PC-9 (cell line): ENCODE results near the gene LINGO3. TPM values are rescaled to one million over a fixed set of nuclear protein-coding genes. Genes with fewer than 3 reads are reported as not detected.

Experiments used
- BruUV-seq: library from RNA; stranded (reverse); fragments of 400-500 nt; replicated peaks from 2 replicates; lab custom pipeline; 2021; lab: Mats Ljungman, UMichigan
- CTCF ChIA-PET: fragments of 300-600 bp; sonication (Branson Sonifier 250); formaldehyde crosslinking; loops from one replicate; lab custom pipeline; 2022; ENCODE audit warnings: antibody characterized with exemption; lab: Charles Lee
- POLR2A ChIA-PET: fragments of 300-600 bp; sonication (Branson Sonifier 250); formaldehyde crosslinking; loops from one replicate; lab custom pipeline; 2022; ENCODE audit warnings: antibody characterized with exemption; ENCODE audit not compliant: unreplicated experiment; lab: Charles Lee
- DNase-seq, 2 experiments: peaks; one replicate each; pipeline versions ENCODE4 v3.0.0 to v3.0.0-alpha.2; 2015 to 2022; ENCODE audit warnings: mixed read lengths in 1 of 2
- H2AFZ ChIP-seq: fragments of 200-600 bp; sonication (generic); 2 replicates; pipeline ENCODE4 v1.8.1; 2017; ENCODE audit warnings: antibody characterized with exemption
- H3F3A ChIP-seq: fragments of 200-600 bp; sonication (generic); 2 replicates; pipeline ENCODE4 v1.8.1; 2017; ENCODE audit warnings: antibody characterized with exemption, mild to moderate bottlenecking, low read depth; ENCODE audit not compliant: insufficient read depth
- H3K27ac ChIP-seq: fragments of 200-600 bp; sonication (generic); 2 replicates; pipeline ENCODE4 v1.6.1; 2016; ENCODE audit warnings: mixed run types
- H3K27me3 ChIP-seq: fragments of 200-600 bp; sonication (generic); 2 replicates; pipeline ENCODE4 v1.6.1; 2016; ENCODE audit warnings: low read depth, mixed run types; ENCODE audit not compliant: insufficient read depth
- H3K36me3 ChIP-seq: fragments of 200-600 bp; sonication (generic); 2 replicates; pipeline ENCODE4 v1.6.1; 2016; ENCODE audit warnings: low read depth, mixed run types
- H3K4me1 ChIP-seq: fragments of 200-600 bp; sonication (generic); replicated peaks from 2 replicates; pipeline ENCODE4 v1.6.1; 2016; ENCODE audit warnings: mixed run types; ENCODE audit not compliant: insufficient read depth
- H3K4me2 ChIP-seq: fragments of 200-600 bp; sonication (generic); 2 replicates; pipeline ENCODE4 v1.6.1; 2017; ENCODE audit warnings: mixed run types
- H3K4me3 ChIP-seq: fragments of 200-600 bp; sonication (generic); 2 replicates; pipeline ENCODE4 v1.6.1; 2016; ENCODE audit warnings: mixed run types
- H3K79me2 ChIP-seq: fragments of 200-600 bp; sonication (generic); 2 replicates; pipeline ENCODE4 v1.6.1; 2017; ENCODE audit warnings: low read depth, mixed run types
- H3K9me2 ChIP-seq: fragments of 200-600 bp; sonication (generic); 2 replicates; pipeline ENCODE4 v1.8.1; 2017; ENCODE audit warnings: mild to moderate bottlenecking; ENCODE audit not compliant: insufficient read depth
- H3K9me3 ChIP-seq: fragments of 200-600 bp; sonication (generic); 2 replicates; pipeline ENCODE4 v1.8.1; 2016; ENCODE audit warnings: low read depth; ENCODE audit not compliant: insufficient read depth
- H4K20me1 ChIP-seq: fragments of 200-600 bp; sonication (generic); 2 replicates; pipeline ENCODE4 v1.8.1; 2017; ENCODE audit not compliant: insufficient read depth
- CTCF ChIP-seq: fragments of 200-600 bp; sonication (generic); conservative IDR thresholded peaks from 2 replicates; pipeline ENCODE4 v1.6.1; 2017; ENCODE audit warnings: mixed run types, antibody characterized with exemption, mild to moderate bottlenecking, moderate library complexity
- EZH2 ChIP-seq: fragments of 200-600 bp; sonication (generic); IDR thresholded peaks from 2 replicates; pipeline ENCODE4 v1.8.0; 2017; ENCODE audit warnings: antibody characterized with exemption, low read depth
- intact Hi-C: fragments of 100-400 bp; cut with micrococcal nuclease; formaldehyde crosslinking; loops from one replicate; pipeline ENCODE4 v1.10.0; 2022; ENCODE audit not compliant: unreplicated experiment
- total RNA-seq: library from RNA; stranded (reverse); gene quantifications from 2 replicates; pipeline ENCODE4 v1.2.3, GENCODE V29; 2021

Gene LINGO3
- total RNA-seq, 1 experiment from 2014 or later: not detected

DNA sequence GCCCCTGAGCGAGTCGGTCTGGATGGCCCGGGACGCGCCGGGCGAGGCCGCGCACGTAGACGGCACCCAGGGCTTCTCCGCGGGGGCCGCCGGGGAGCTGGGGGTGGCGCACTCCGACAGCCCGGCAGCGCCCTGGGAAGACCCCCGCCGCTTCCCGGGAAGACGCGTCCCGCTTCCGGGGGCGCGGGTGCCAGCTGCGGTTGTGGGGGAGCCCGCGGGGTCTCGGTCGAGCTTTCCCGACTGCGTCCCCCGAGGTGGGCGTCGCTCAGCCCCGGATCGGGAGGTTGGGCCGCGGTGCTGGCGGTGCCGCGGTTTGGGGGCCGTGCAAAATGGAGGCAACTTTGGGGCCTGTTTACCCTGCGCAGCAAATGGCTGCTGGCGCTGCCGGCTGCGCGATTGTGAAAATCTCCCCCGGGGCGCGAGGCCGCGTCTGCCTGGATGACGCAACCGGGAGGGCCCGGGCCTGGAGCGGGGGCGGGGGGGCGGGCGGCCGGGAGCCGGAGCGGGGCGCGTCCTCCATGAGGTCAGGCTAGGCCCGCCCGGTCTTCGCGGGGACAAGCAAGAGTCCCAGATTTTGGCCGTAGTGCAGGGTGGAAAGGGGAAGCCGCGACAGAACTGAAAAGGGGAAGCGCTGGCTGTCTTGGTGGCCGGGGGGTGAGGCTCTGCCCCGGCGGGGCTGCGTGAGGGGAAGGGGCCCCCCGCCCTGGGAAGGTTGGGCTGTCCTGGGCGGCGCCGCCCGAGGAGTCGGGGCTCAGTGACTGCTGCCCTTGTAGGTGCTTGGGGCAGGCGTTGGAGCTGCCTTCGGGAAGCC, 37.3 kb downstream of the LINGO3 start:
- Histone ChIP-seq H3K9me2 (no peaks in the 10 kb centered on the region), H3K4me1 (peaks cover 15% of the 10 kb centered on the region; the same call in 1 of the 2 replicates), H4K20me1 (peaks cover 37% of the 10 kb centered on the region), H3K4me2 (peak overlapping the region; percentile 87), H3K9me3 (no peaks in the 10 kb centered on the region), H3K27ac (peak overlapping the region; percentile 69), H3K4me3 (peak overlapping the region; percentile 88), H2AFZ (no peak overlapping the region), H3K27me3 (no peaks in the 10 kb centered on the region), H3K79me2 (peaks cover 50% of the 10 kb centered on the region), H3F3A (peaks cover 32% of the 10 kb centered on the region), H3K36me3 (peaks cover 6% of the 10 kb centered on the region; the same call in 1 of the 2 replicates)
- BruUV-seq: no TSS peak
- peak in 1 of 2 experiments; percentile 52 for DNase-seq
- intact Hi-C loops: no loop called here
- TF ChIP-seq EZH2 (no peak), CTCF (no peak)
- POLR2A ChIA-PET: no interaction called here
- CTCF ChIA-PET: no interaction called here

- Histone ChIP-seq H3K79me2 (peaks cover 50% of the 10 kb centered on the region), H3F3A (peaks cover 32% of the 10 kb centered on the region), H3K4me2 (peak overlapping the region; percentile 56), H3K27me3 (no peaks in the 10 kb centered on the region), H3K9me3 (no peaks in the 10 kb centered on the region), H3K9me2 (no peaks in the 10 kb centered on the region), H3K4me1 (peaks cover 15% of the 10 kb centered on the region; the same call in 1 of the 2 replicates), H3K36me3 (peaks cover 6% of the 10 kb centered on the region; the same call in 1 of the 2 replicates), H2AFZ (no peak overlapping the region), H3K27ac (peak overlapping the region; percentile 69), H4K20me1 (peaks cover 37% of the 10 kb centered on the region), H3K4me3 (peak overlapping the region; percentile 88)
- ChIA-PET POLR2A (no interaction called here), CTCF (no interaction called here)
- intact Hi-C loops: no loop called here
- no peak for DNase-seq
- TF ChIP-seq EZH2 (no peak), CTCF (no peak)
- BruUV-seq: no TSS peak
Observed at GRCh38 chr19:2270157-2270422, 37.9 kb downstream of the LINGO3 start.

- peak overlapping the region; percentile 75 for H3K4me2 ChIP-seq
- CTCF ChIA-PET: no interaction called here
Observed at GRCh38 chr19:2269244-2270156, 38.5 kb downstream of the LINGO3 start.

More at GRCh38 chr19:2269244-2270156, 38.5 kb downstream of the LINGO3 start:
- Histone ChIP-seq H4K20me1 (peaks cover 34% of the 10 kb centered on the region), H3K27ac (peak overlapping the region; percentile 69; the same call in 1 of the 2 replicates), H3K4me1 (peaks cover 15% of the 10 kb centered on the region; the same call in 1 of the 2 replicates), H3K9me3 (no peaks in the 10 kb centered on the region), H3K79me2 (peaks cover 49% of the 10 kb centered on the region), H3K9me2 (no peaks in the 10 kb centered on the region), H3K27me3 (no peaks in the 10 kb centered on the region), H3K4me3 (peak overlapping the region; percentile 88), H3F3A (peaks cover 31% of the 10 kb centered on the region), H2AFZ (peak overlapping the region; percentile 73; the same call in 1 of the 2 replicates), H3K36me3 (peaks cover 6% of the 10 kb centered on the region; the same call in 1 of the 2 replicates)
- POLR2A ChIA-PET: interaction anchor here (0.7 kb wide), 1 partner anchor 110 kb away, joined by 4 read pairs; no protein-coding TSS in a partner anchor
- intact Hi-C loops: no loop called here
- BruUV-seq: TSS peak; percentile 80
- peak; percentile 77 to 94 for DNase-seq
- TF ChIP-seq CTCF (no peak), EZH2 (no peak)
